HG03354 (cell line): ENCODE data around the gene DIAPH3.
A peak's percentile ranks its signal among the peaks of the same experiment; 100 is the strongest.
"Not testable (repeated sequence)": the region's sequence is repeated elsewhere in the genome, so short reads cannot be mapped to it uniquely, and the experiment has no call there.

Experiments used
- ATAC-seq: cut with Tn5 transposase; IDR thresholded peaks from one replicate; pipeline ENCODE4 v1.9.1; 2021; ENCODE audit warnings: mild to moderate bottlenecking; ENCODE audit not compliant: unreplicated experiment, poor library complexity, severe bottlenecking

Gene DIAPH3

GRCh38 chr13:60040668-60041067 lies 123.1 kb downstream of the DIAPH3 start:
- ATAC-seq = not testable (repeated sequence)

- no peak for ATAC-seq
These were observed 127.9 kb downstream of the DIAPH3 start for GRCh38 chr13:60035874-60036273.

GRCh38 chr13:60032851-60033250 lies 130.9 kb downstream of the DIAPH3 start:
- no peak for ATAC-seq

- ATAC-seq = no peak
These were observed 135.7 kb downstream of the DIAPH3 start for GRCh38 chr13:60028021-60028420.

GRCh38 chr13:60026286-60026685 lies 137.4 kb downstream of the DIAPH3 start:
- ATAC-seq = no peak

GRCh38 chr13:60020288-60020687 lies 143.4 kb downstream of the DIAPH3 start:
- no peak for ATAC-seq

GRCh38 chr13:60019119-60019993 lies 144.4 kb downstream of the DIAPH3 start:
- ATAC-seq = peak; percentile 83

GRCh38 chr13:60018536-60018935 lies 145.2 kb downstream of the DIAPH3 start:
- ATAC-seq = no peak

- no peak for ATAC-seq
These were observed 147.5 kb downstream of the DIAPH3 start for GRCh38 chr13:60016229-60016628.

- ATAC-seq = no peak
These were observed 150.6 kb downstream of the DIAPH3 start for GRCh38 chr13:60013166-60013565.

- ATAC-seq = no peak
These were observed 151.2 kb downstream of the DIAPH3 start for GRCh38 chr13:60012488-60012887.

GRCh38 chr13:60009300-60010253 lies 154.2 kb downstream of the DIAPH3 start:
- ATAC-seq = no peak

- ATAC-seq = no peak
These were observed 161.8 kb downstream of the DIAPH3 start for GRCh38 chr13:60001889-60002288.

GRCh38 chr13:60000976-60001375 lies 162.8 kb downstream of the DIAPH3 start:
- no peak for ATAC-seq

GRCh38 chr13:60000081-60000480 lies 163.6 kb downstream of the DIAPH3 start:
- no peak for ATAC-seq

- ATAC-seq = no peak
These were observed 165.8 kb downstream of the DIAPH3 start for GRCh38 chr13:59997976-59998375.

GRCh38 chr13:59996461-59996980 lies 167.2 kb downstream of the DIAPH3 start:
- ATAC-seq = no peak

GRCh38 chr13:59991395-59991794 lies 172.3 kb downstream of the DIAPH3 start:
- ATAC-seq = no peak

- no peak for ATAC-seq
These were observed 180.9 kb downstream of the DIAPH3 start for GRCh38 chr13:59982631-59983382.

GRCh38 chr13:59979589-59979988 lies 184.1 kb downstream of the DIAPH3 start:
- ATAC-seq = no peak
